ENCODE data around the gene JADE2.

DNA sequence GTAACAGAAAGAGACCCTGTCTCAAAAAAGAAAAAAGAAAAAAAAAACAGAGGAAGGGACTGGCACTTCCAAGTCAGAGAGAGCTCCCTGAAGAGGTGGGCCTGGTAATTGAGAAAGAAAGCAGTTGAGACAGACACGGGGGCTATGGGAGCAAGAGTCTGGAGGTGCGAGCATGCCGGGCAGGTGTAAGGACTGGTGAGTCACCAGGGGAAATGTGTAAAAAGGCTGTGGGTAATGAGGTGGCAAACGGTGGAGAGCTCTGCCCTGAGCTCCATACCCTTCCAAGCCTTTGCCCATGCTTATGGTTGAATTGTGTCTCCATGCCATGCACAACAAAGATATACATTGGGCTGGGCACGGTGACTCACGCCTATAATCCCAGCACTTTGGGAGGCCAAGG lies 18.0 kb upstream of the JADE2 start:
- TF ChIP-seq, protein P1, sequence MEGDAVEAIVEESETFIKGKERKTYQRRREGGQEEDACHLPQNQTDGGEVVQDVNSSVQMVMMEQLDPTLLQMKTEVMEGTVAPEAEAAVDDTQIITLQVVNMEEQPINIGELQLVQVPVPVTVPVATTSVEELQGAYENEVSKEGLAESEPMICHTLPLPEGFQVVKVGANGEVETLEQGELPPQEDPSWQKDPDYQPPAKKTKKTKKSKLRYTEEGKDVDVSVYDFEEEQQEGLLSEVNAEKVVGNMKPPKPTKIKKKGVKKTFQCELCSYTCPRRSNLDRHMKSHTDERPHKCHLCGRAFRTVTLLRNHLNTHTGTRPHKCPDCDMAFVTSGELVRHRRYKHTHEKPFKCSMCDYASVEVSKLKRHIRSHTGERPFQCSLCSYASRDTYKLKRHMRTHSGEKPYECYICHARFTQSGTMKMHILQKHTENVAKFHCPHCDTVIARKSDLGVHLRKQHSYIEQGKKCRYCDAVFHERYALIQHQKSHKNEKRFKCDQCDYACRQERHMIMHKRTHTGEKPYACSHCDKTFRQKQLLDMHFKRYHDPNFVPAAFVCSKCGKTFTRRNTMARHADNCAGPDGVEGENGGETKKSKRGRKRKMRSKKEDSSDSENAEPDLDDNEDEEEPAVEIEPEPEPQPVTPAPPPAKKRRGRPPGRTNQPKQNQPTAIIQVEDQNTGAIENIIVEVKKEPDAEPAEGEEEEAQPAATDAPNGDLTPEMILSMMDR (conservative IDR thresholded peaks at IDR 0.05; ENCODE audit: low read depth, low read length), result no peak
- no peak for TF ChIP-seq EZH2 (IDR thresholded peaks at IDR 0.05; ENCODE audit: borderline replicate concordance, low read depth, low read length, poor library complexity, severe bottlenecking)

Data from A673 (cell line).